ENCODE measurements around the gene KIAA1958.

The KIAA1958 gene

DNA sequence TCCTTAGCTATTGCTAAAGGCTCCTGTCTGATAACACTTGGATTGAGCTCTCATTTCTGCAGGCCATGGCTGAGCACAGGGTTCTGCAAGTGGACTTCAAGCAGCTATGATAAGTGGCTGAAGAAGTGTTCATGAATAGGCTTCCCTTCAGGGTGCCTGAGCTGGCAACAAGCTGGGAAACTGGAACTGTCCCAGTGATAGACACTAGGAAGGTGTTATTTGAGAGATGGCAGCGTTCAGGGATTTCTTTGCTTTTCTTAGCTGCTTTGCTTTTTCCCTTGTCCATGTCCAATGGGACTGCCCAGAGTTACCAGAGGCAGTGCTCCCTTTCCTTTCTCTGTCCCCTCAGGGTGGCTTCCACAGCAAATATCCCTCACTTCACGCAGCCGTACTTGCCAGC, 155.5 kb downstream of the KIAA1958 start:
- DNase-seq (ENCODE audit: low read depth): no peak
- H3K4me3 ChIP-seq (ENCODE audit: low read depth, low read length): no peak overlapping the region
- TF ChIP-seq, protein P1, sequence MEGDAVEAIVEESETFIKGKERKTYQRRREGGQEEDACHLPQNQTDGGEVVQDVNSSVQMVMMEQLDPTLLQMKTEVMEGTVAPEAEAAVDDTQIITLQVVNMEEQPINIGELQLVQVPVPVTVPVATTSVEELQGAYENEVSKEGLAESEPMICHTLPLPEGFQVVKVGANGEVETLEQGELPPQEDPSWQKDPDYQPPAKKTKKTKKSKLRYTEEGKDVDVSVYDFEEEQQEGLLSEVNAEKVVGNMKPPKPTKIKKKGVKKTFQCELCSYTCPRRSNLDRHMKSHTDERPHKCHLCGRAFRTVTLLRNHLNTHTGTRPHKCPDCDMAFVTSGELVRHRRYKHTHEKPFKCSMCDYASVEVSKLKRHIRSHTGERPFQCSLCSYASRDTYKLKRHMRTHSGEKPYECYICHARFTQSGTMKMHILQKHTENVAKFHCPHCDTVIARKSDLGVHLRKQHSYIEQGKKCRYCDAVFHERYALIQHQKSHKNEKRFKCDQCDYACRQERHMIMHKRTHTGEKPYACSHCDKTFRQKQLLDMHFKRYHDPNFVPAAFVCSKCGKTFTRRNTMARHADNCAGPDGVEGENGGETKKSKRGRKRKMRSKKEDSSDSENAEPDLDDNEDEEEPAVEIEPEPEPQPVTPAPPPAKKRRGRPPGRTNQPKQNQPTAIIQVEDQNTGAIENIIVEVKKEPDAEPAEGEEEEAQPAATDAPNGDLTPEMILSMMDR (IDR thresholded peaks at IDR 0.05; ENCODE audit: insufficient read depth, low read depth, low read length, missing control alignments): no peak

DNA sequence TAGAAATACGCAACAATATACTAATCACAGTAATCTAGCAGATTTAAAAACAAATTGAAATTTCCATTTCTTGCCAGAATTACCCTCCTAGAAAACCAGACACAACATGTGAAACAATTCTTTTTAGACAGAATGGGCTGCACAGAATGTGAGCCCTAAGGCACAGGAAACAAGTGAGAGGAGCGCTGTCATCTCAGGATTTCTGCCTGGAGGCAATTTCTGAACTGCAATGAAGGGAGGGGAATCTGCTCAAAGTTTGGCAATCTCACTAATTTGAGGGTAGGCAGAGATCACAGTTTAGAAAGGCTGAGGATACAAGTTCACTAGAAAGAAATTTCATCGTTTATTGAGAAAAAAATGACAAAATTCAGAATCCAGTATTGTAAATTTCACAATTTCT, 161.0 kb downstream of the KIAA1958 start:
- TF ChIP-seq, protein P1 (IDR thresholded peaks at IDR 0.05; ENCODE audit: insufficient read depth, low read depth, low read length, missing control alignments): no peak
- DNase-seq (ENCODE audit: low read depth): no peak
- no peak overlapping the region for H3K4me3 ChIP-seq (ENCODE audit: low read depth, low read length)

DNA sequence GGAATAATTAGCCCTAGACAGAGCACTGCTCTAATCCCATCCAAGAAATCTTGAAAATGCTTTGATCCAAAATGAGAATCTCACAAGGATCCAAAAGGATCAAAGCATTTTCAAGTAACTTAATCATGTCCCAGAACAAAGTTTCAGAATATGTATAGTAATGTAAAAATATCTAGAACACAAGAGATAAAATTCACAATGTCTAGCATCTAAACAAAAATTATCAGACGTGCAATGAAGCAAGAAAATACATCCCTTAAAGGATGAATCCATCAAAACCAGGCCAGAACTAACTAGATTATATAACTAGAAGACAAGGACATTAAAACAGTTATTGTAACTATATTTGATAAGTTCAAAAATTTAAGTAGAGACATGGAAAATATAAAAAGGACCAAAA, 162.0 kb downstream of the KIAA1958 start:
- DNase-seq (ENCODE audit: low read depth): no peak
- TF ChIP-seq, protein P1 (IDR thresholded peaks at IDR 0.05; ENCODE audit: insufficient read depth, low read depth, low read length, missing control alignments): no peak
- no peak overlapping the region for H3K4me3 ChIP-seq (ENCODE audit: low read depth, low read length)

DNA sequence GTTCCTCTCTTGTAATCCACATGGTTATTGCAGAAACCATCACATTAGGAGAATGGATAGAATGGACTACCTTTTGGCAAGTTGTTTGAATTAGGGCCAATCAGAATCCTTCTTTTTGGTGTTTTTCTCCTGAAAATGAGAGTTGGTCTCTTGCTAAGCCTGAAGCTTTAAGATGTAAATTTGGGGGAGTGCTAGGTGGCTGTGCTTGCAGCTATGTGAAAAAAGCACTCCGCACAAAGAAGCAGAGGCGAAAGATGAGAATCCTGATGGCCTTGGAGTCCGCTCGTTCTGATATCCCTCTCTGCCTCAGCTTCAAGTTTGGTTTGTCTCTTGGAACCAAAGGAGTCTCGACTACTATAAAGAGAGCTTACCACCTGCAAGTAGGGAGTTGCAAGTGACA, 167.7 kb downstream of the KIAA1958 start:
- TF ChIP-seq, protein P1 (IDR thresholded peaks at IDR 0.05; ENCODE audit: insufficient read depth, low read depth, low read length, missing control alignments): no peak
- no peak for DNase-seq (ENCODE audit: low read depth)
- no peak overlapping the region for H3K4me3 ChIP-seq (ENCODE audit: low read depth, low read length)

DNA sequence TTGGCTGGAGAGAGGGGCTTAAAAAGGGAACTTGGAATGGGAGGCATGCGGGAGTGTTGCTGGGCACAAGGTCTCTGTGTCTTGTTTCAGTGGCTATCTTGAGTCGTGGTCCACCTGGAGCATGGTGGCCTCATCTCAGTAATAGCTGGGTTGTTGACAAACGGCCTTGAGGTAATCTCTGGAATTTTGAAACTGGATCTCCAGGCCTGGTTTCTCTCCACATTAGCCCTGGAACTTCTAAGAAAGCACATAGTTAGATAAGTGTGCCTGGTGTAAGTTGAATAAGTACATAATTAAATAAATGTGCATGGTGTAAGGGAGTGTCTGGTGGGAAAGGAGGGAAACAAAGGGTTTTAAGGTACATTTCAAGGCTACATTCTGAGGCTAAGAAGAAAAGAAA, 169.0 kb downstream of the KIAA1958 start:
- DNase-seq (ENCODE audit: low read depth): no peak
- no peak overlapping the region for H3K4me3 ChIP-seq (ENCODE audit: low read depth, low read length)
- TF ChIP-seq, protein P1 (IDR thresholded peaks at IDR 0.05; ENCODE audit: insufficient read depth, low read depth, low read length, missing control alignments): no peak

DNA sequence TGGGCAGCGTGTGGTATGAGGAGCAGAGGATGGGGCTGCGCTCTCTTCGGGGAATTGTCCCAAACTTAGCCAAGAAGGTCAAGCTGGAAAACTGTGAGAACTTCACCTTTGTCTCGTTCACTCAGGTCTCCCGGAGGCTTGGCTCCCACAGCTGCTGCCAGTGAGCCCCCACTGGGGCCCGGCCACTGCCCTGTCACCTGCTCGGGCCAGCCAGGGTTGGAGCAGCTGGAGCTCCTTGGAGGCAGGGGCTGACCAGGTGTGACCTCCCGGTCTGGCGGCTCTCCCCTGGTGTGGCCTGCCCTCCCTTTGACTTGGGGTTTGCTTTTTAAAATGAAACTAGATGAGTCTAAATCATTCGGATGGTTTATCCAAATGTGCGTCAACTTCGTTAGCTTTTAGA, 173.3 kb downstream of the KIAA1958 start:
- no peak overlapping the region for H3K4me3 ChIP-seq (ENCODE audit: low read depth, low read length)
- no peak for DNase-seq (ENCODE audit: low read depth)
- TF ChIP-seq, protein P1 (IDR thresholded peaks at IDR 0.05; ENCODE audit: insufficient read depth, low read depth, low read length, missing control alignments): no peak

DNA sequence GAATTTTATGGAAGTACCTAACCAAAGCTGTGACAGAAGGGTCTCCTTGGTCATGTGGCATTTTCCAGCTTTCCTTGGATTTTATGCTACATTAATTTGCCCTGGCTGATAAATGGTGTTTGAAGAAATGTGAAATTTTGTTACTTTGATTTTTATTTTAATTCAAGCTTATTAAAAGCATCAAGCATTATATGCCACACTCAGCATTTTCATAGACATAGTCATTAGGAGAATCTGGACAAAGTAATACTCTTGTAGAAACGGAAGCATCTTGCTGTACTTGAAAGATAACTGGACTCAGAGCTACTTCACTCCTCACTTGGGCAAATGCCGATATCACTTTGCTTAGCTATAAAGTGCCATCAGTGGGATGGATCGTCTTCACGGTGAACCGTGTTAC, 177.1 kb downstream of the KIAA1958 start:
- TF ChIP-seq, protein P1 (IDR thresholded peaks at IDR 0.05; ENCODE audit: insufficient read depth, low read depth, low read length, missing control alignments): no peak
- H3K4me3 ChIP-seq (ENCODE audit: low read depth, low read length): no peak overlapping the region
- DNase-seq (ENCODE audit: low read depth): no peak

Data from GM12865 (cell line).